GM10266 (cell line): Measurements from ENCODE around the gene CACTIN.
"Not testable (repeated sequence)": the region's sequence is repeated elsewhere in the genome, so short reads cannot be mapped to it uniquely, and the experiment has no call there.

Source experiments
- DNase-seq: peaks from one replicate; pipeline ENCODE4 v3.0.0; 2012; ENCODE audit errors: extremely low spot score
- CTCF ChIP-seq: IDR thresholded peaks from 2 replicates; pipeline ENCODE4 v1.5.1; 2012; ENCODE audit warnings: mild to moderate bottlenecking, low read depth; ENCODE audit not compliant: control insufficient read depth, insufficient read depth; ENCODE audit errors: missing control alignments

The CACTIN gene

GRCh38 chr19:3585301-3586126 lies 41.1 kb downstream of the CACTIN start, which contains the start of gene GIPC3:
Gene GIPC3 (plus strand): TSS chr19:3585478. CDS start chr19:3585598, 120 bp downstream.
- no peak for DNase-seq
- no peak for TF ChIP-seq CTCF

GRCh38 chr19:3584036-3584802 lies 42.4 kb downstream of the CACTIN start:
- not testable (repeated sequence) for DNase-seq

GRCh38 chr19:3581792-3582191 lies 44.8 kb downstream of the CACTIN start:
- DNase-seq: not testable (repeated sequence)

- TF ChIP-seq CTCF: no peak
These were observed 46.2 kb downstream of the CACTIN start for GRCh38 chr19:3580156-3580934.

GRCh38 chr19:3578390-3578789 lies 48.2 kb downstream of the CACTIN start:
- no peak for TF ChIP-seq CTCF
- no peak for DNase-seq

More at GRCh38 chr19:3580156-3580934, 46.2 kb downstream of the CACTIN start:
- no peak for DNase-seq

- no peak for DNase-seq
These were observed 48.8 kb downstream of the CACTIN start for GRCh38 chr19:3577723-3578344.

More at GRCh38 chr19:3577723-3578344, 48.8 kb downstream of the CACTIN start:
- TF ChIP-seq CTCF: no peak
